ENCODE data around the gene P2RY14. TPM values are rescaled to one million over a fixed set of nuclear protein-coding genes. Genes with fewer than 3 reads are reported as not detected.
A peak's percentile ranks its signal among the peaks of the same experiment; 100 is the strongest.
"Not testable (repeated sequence)": the region's sequence is repeated elsewhere in the genome, so short reads cannot be mapped to it uniquely, and the experiment has no call there.

Gene P2RY14
- total and polyA plus RNA-seq, 4 donors = 2.1 to 11.0 (median 2.5) TPM

GRCh38 chr3:151259664-151260063 is 18.7 kb downstream of the P2RY14 start:
- no peak for TF ChIP-seq CTCF (IDR thresholded peaks at IDR 0.05; ENCODE audit: control extremely low read depth, extremely low read depth)
- H3K27me3 ChIP-seq (ENCODE audit: control insufficient read depth in 3 of 3, insufficient read depth in 3 of 3, low read length in 2 of 3) = no peaks in the 10 kb centered on the region
- no peak for ATAC-seq (ENCODE audit: insufficient read depth, low FRiP score)
- no peak for DNase-seq
- H3K36me3 ChIP-seq (ENCODE audit: control insufficient read depth in 4 of 4, insufficient read depth in 4 of 4, low read length in 4 of 4) = no peaks in the 10 kb centered on the region
- H3K27ac ChIP-seq (ENCODE audit: low read depth in 1 of 2, low read length in 1 of 2) = no peak overlapping the region
- H3K4me3 ChIP-seq = no peak overlapping the region
- H3K9ac ChIP-seq (ENCODE audit: insufficient read depth in 1 of 2, low read length in 2 of 2) = no peak overlapping the region
- H3K4me1 ChIP-seq (ENCODE audit: control insufficient read depth in 5 of 5, insufficient read depth in 5 of 5, low read length in 5 of 5) = peaks cover 0 to 30% (median 7%) of the 10 kb centered on the region in 5 donors
- no peaks in the 10 kb centered on the region for H3K9me3 ChIP-seq (ENCODE audit: control insufficient read depth in 4 of 4, insufficient read depth in 3 of 4, low read length in 3 of 4)
- WGBS, 2 donors = 61 to 78% methylated on average over 3 of the region's 3 CpGs

- Histone ChIP-seq H3K27me3 (ENCODE audit: control insufficient read depth in 3 of 3, insufficient read depth in 3 of 3, low read length in 2 of 3) (no peaks in the 10 kb centered on the region), H3K4me1 (ENCODE audit: control insufficient read depth in 5 of 5, insufficient read depth in 5 of 5, low read length in 5 of 5) (peaks cover 0 to 13% (median 7%) of the 10 kb centered on the region in 5 donors), H3K27ac (ENCODE audit: low read depth in 1 of 2, low read length in 1 of 2) (no peak overlapping the region), H3K4me3 (no peak overlapping the region), H3K36me3 (ENCODE audit: control insufficient read depth in 4 of 4, insufficient read depth in 4 of 4, low read length in 4 of 4) (no peaks in the 10 kb centered on the region), H3K9me3 (ENCODE audit: control insufficient read depth in 4 of 4, insufficient read depth in 3 of 4, low read length in 3 of 4) (no peaks in the 10 kb centered on the region), H3K9ac (ENCODE audit: insufficient read depth in 1 of 2, low read length in 2 of 2) (peak overlapping the region in 1 of 2 donors; percentile 67)
- ATAC-seq (ENCODE audit: insufficient read depth, low FRiP score) = no peak
- TF ChIP-seq CTCF (IDR thresholded peaks at IDR 0.05; ENCODE audit: control extremely low read depth, extremely low read depth) = no peak
- peak in 2 of 3 donors; percentile 54 to 58 for DNase-seq
- WGBS, 2 donors = 63 to 81% methylated on average over 1 of the region's 1 CpG
These were observed 21.6 kb downstream of the P2RY14 start for GRCh38 chr3:151256749-151257148.

GRCh38 chr3:151248772-151249337 is 29.5 kb downstream of the P2RY14 start:
- TF ChIP-seq CTCF (IDR thresholded peaks at IDR 0.05; ENCODE audit: control extremely low read depth, extremely low read depth) = no peak
- no peak overlapping the region for H3K27ac ChIP-seq (ENCODE audit: low read depth in 1 of 2, low read length in 1 of 2)
- WGBS, 2 donors = 39 to 65% methylated on average over 3 of the region's 3 CpGs
- H3K36me3 ChIP-seq (ENCODE audit: control insufficient read depth in 4 of 4, insufficient read depth in 4 of 4, low read length in 4 of 4) = no peaks in the 10 kb centered on the region
- DNase-seq = peak in 1 of 3 donors; percentile 32
- ATAC-seq (ENCODE audit: insufficient read depth, low FRiP score) = no peak
- H3K9me3 ChIP-seq (ENCODE audit: control insufficient read depth in 4 of 4, insufficient read depth in 3 of 4, low read length in 3 of 4) = no peaks in the 10 kb centered on the region
- no peak overlapping the region for H3K9ac ChIP-seq (ENCODE audit: insufficient read depth in 1 of 2, low read length in 2 of 2)
- no peaks in the 10 kb centered on the region for H3K27me3 ChIP-seq (ENCODE audit: control insufficient read depth in 3 of 3, insufficient read depth in 3 of 3, low read length in 2 of 3)
- H3K4me3 ChIP-seq = no peak overlapping the region
- peaks cover 0 to 14% (median 0%) of the 10 kb centered on the region in 5 donors for H3K4me1 ChIP-seq (ENCODE audit: control insufficient read depth in 5 of 5, insufficient read depth in 5 of 5, low read length in 5 of 5)

- H3K36me3 ChIP-seq (ENCODE audit: control insufficient read depth in 4 of 4, insufficient read depth in 4 of 4, low read length in 4 of 4); H3K9ac ChIP-seq (ENCODE audit: insufficient read depth in 1 of 2, low read length in 2 of 2); H3K4me3 ChIP-seq; H3K27me3 ChIP-seq (ENCODE audit: control insufficient read depth in 3 of 3, insufficient read depth in 3 of 3, low read length in 2 of 3); ATAC-seq (ENCODE audit: insufficient read depth, low FRiP score); H3K9me3 ChIP-seq (ENCODE audit: control insufficient read depth in 4 of 4, insufficient read depth in 3 of 4, low read length in 3 of 4); H3K4me1 ChIP-seq (ENCODE audit: control insufficient read depth in 5 of 5, insufficient read depth in 5 of 5, low read length in 5 of 5); DNase-seq; H3K27ac ChIP-seq (ENCODE audit: low read depth in 1 of 2, low read length in 1 of 2): not testable (repeated sequence)
- 83 to 85% methylated on average over 8 to 18 of the region's 18 CpGs for WGBS, 2 donors
These were observed 36.3 kb downstream of the P2RY14 start for GRCh38 chr3:151242006-151242405.
